Measurements from ENCODE around the gene PYCARD. TPM values are rescaled to one million over a fixed set of nuclear protein-coding genes. Genes with fewer than 3 reads are reported as not detected.
"Not testable (repeated sequence)": the region's sequence is repeated elsewhere in the genome, so short reads cannot be mapped to it uniquely, and the experiment has no call there.

PYCARD gene
- total RNA-seq, 6 donors from 2014 or later, result 44.0 to 103 (median 83.7) TPM

DNA sequence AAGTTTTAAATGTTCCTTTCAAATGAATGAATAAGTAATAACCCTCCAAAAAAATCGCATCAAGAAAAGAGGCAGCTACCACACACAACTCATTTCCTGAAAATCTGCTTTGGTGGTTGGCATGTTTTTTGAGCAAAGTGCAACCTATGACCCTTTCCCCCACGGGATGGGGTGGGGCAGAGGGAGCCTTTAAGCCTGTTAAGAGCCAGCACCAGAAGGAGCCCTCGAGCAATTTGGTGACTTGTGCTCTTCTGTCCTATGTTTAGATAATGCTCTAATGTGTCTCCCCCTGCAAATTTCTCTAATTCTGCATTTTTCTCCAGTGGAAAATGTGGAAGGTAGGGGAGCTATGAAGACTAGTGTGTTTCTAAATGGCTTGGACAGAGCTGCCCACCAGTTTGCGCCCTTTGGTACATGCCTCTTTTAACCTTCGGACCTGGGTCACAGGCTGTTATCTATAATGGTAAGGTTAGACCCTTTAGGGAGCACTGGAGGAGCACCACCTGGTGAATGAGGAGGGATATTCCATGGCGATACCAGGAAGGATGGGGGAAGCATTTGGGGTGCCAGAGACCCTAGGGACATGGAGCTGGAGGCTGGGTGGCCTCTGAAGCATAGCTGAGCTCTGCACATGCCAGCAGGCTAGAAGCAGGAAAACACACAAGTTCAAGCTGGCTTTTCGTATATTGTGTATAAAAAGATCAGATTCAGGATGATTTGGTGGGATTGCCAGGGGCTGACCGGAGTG, 1.6 kb downstream of the PYCARD start:
- 57 to 65% methylated on average over 8 of the region's 8 CpGs for whole genome bisulfite sequencing, 2 donors
- DNase-seq (peak in 1 of 2 donors; percentile 37), ATAC-seq (ENCODE audit: low FRiP score in 2 of 2) (peak in 1 of 2 donors; percentile 20)
- peaks cover 10 to 32% (median 18%) of the 10 kb centered on the region in 4 donors for H3K4me1 ChIP-seq
- no peak for TF ChIP-seq POLR2AphosphoS5 (IDR thresholded peaks at IDR 0.05)
- no peak for TF ChIP-seq EP300 (IDR thresholded peaks at IDR 0.05)
- TF ChIP-seq, protein P1, sequence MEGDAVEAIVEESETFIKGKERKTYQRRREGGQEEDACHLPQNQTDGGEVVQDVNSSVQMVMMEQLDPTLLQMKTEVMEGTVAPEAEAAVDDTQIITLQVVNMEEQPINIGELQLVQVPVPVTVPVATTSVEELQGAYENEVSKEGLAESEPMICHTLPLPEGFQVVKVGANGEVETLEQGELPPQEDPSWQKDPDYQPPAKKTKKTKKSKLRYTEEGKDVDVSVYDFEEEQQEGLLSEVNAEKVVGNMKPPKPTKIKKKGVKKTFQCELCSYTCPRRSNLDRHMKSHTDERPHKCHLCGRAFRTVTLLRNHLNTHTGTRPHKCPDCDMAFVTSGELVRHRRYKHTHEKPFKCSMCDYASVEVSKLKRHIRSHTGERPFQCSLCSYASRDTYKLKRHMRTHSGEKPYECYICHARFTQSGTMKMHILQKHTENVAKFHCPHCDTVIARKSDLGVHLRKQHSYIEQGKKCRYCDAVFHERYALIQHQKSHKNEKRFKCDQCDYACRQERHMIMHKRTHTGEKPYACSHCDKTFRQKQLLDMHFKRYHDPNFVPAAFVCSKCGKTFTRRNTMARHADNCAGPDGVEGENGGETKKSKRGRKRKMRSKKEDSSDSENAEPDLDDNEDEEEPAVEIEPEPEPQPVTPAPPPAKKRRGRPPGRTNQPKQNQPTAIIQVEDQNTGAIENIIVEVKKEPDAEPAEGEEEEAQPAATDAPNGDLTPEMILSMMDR (IDR thresholded peaks at IDR 0.05), result no peak
- no peak for TF ChIP-seq POLR2A (IDR thresholded peaks at IDR 0.05)
- peak overlapping the region in 3 of 4 donors; percentile 66 to 96 (median 80) for H3K4me3 ChIP-seq
- H3K27ac ChIP-seq, result peak overlapping the region; percentile 73 to 90 (median 88)
- H3K36me3 ChIP-seq, result peaks cover 0 to 21% (median 3%) of the 10 kb centered on the region in 4 donors
- H3K27me3 ChIP-seq, result no peaks in the 10 kb centered on the region
- no peaks in the 10 kb centered on the region for H3K9me3 ChIP-seq

- not testable (repeated sequence) for H3K4me3 ChIP-seq; H3K27me3 ChIP-seq; H3K27ac ChIP-seq; DNase-seq; H3K9me3 ChIP-seq; ATAC-seq (ENCODE audit: low FRiP score in 2 of 2)
- Histone ChIP-seq H3K4me1 (peaks cover 10 to 32% (median 18%) of the 10 kb centered on the region in 4 donors), H3K36me3 (peaks cover 0 to 30% (median 11%) of the 10 kb centered on the region in 4 donors)
- 87 to 91% methylated on average over 8 of the region's 8 CpGs for WGBS, 2 donors
These were observed 2.4 kb downstream of the PYCARD start for GRCh38 chr16:31200111-31200510.

DNA sequence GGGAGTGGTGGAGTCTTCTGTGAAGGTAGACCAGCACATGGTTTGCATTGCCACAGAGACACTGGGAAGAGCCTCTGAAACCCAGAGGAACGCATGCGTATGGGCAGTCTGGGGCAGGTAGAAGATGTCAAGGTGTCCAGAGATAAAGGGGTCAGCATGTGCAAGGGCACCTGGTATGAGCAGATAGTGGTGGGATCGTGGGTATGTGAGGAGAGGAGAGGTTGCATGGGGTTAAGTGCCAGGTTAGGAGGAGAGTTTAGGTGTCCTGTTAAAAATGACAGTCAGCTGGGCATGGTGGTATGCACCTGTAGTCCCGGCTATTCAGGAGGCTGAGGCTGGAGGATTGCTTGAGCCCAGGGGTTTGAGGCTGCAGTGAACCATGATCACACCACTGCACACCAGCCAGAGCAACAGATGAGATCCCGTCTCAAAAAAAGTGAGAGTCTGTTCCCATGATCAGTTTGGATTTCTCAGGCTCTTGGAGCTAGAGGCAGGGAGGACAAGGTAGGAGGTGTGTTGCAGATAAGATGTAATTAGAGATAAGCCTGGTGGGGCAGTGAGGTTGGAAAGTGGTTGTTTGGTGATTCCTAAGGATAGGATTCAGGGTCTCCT, 3.0 kb downstream of the PYCARD start:
- WGBS, 2 donors, result 93% methylated on average over 5 of the region's 5 CpGs
- H3K27me3 ChIP-seq, result no peaks in the 10 kb centered on the region
- no peak for ATAC-seq (ENCODE audit: low FRiP score in 2 of 2)
- DNase-seq, result no peak
- H3K36me3 ChIP-seq, result peaks cover 2 to 36% (median 15%) of the 10 kb centered on the region in 4 donors
- TF ChIP-seq EP300 (IDR thresholded peaks at IDR 0.05), result no peak
- TF ChIP-seq, protein P1 (IDR thresholded peaks at IDR 0.05), result no peak
- H3K27ac ChIP-seq, result no peak overlapping the region
- H3K9me3 ChIP-seq, result no peaks in the 10 kb centered on the region
- H3K4me3 ChIP-seq, result no peak overlapping the region
- H3K4me1 ChIP-seq, result peaks cover 10 to 32% (median 18%) of the 10 kb centered on the region in 4 donors

- Histone ChIP-seq H3K36me3 (peaks cover 9 to 48% (median 26%) of the 10 kb centered on the region in 4 donors), H3K4me3 (no peak overlapping the region), H3K27ac (no peak overlapping the region), H3K9me3 (no peaks in the 10 kb centered on the region), H3K27me3 (no peaks in the 10 kb centered on the region), H3K4me1 (peaks cover 10 to 27% (median 18%) of the 10 kb centered on the region in 4 donors)
- 68 to 69% methylated on average over 7 of the region's 7 CpGs for WGBS, 2 donors
- TF ChIP-seq POLR2AphosphoS5 (IDR thresholded peaks at IDR 0.05) (no peak), EP300 (IDR thresholded peaks at IDR 0.05) (no peak), POLR2A (IDR thresholded peaks at IDR 0.05) (no peak)
- TF ChIP-seq, protein P1 (IDR thresholded peaks at IDR 0.05), result no peak
- DNase-seq, result no peak
- ATAC-seq (ENCODE audit: low FRiP score in 2 of 2), result no peak
These were observed 4.2 kb downstream of the PYCARD start for GRCh38 chr16:31198207-31198882.
